ENCODE measurements around the gene CARF.
"Not testable (repeated sequence)": the region's sequence is repeated elsewhere in the genome, so short reads cannot be mapped to it uniquely, and the experiment has no call there.

CARF gene

GRCh38 chr2:202941771-202942170 is 29.7 kb downstream of the CARF start:
- no peak for DNase-seq

GRCh38 chr2:202944408-202944807 is 32.3 kb downstream of the CARF start:
- no peak for DNase-seq

GRCh38 chr2:202944816-202945215 is 32.7 kb downstream of the CARF start:
- DNase-seq, result no peak

GRCh38 chr2:202945497-202945896 is 33.4 kb downstream of the CARF start:
- DNase-seq, result no peak

- DNase-seq, result not testable (repeated sequence)
These were observed 37.3 kb downstream of the CARF start for GRCh38 chr2:202949333-202949732.

DNA sequence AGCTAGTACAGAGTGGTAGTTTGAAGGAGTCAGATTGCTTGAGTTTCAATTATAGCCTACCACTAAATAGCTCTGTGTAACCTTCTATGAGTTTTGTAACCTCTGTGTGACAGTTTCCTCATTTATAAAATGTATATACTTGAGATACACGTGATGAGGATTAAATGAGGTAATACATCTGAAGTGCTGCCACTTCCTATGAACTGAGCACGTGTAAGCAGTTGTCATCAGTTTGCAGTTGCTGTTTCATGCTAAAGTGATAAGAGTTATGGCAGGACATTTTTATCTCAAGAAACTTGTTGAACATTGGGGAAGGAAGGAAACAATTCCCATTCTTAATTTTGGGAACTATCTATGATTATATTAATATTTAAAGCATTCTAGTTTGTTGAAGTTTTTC is 38.5 kb downstream of the CARF start:
- no peak for DNase-seq

GRCh38 chr2:202960524-202960923 is 48.4 kb downstream of the CARF start:
- no peak for DNase-seq

GRCh38 chr2:202963712-202964111 is 51.6 kb downstream of the CARF start:
- DNase-seq, result no peak

GRCh38 chr2:202965810-202966460 is 53.9 kb downstream of the CARF start:
- DNase-seq, result no peak

DNA sequence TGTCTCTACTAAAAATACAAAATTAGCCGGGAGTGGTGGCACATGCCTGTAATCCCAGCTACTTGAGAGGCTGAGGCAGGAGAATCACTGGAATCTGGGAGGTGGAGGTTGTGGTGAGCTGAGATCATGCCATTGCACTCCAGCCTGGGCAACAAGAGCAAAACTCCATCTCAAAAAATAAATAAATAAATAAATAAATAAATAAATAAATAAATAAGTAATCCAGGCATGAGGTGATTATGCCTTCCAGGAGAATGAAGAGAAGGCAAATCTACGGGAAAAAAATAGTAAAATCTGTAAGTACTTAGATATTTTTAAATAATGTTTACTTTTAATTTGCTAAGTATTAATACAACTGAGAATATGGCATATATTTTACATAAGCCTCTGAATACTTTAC is 57.3 kb downstream of the CARF start:
- DNase-seq, result not testable (repeated sequence)

- no peak for DNase-seq
These were observed 64.7 kb downstream of the CARF start for GRCh38 chr2:202976809-202977208.

- no peak for DNase-seq
These were observed 70.9 kb downstream of the CARF start for GRCh38 chr2:202982779-202983491.

- no peak for DNase-seq
These were observed 77.7 kb downstream of the CARF start for GRCh38 chr2:202989749-202990148.

- DNase-seq, result no peak
These were observed 78.4 kb downstream of the CARF start for GRCh38 chr2:202990501-202990900.

- DNase-seq, result peak; percentile 15
These were observed 85.0 kb downstream of the CARF start for GRCh38 chr2:202997113-202997512.

DNA sequence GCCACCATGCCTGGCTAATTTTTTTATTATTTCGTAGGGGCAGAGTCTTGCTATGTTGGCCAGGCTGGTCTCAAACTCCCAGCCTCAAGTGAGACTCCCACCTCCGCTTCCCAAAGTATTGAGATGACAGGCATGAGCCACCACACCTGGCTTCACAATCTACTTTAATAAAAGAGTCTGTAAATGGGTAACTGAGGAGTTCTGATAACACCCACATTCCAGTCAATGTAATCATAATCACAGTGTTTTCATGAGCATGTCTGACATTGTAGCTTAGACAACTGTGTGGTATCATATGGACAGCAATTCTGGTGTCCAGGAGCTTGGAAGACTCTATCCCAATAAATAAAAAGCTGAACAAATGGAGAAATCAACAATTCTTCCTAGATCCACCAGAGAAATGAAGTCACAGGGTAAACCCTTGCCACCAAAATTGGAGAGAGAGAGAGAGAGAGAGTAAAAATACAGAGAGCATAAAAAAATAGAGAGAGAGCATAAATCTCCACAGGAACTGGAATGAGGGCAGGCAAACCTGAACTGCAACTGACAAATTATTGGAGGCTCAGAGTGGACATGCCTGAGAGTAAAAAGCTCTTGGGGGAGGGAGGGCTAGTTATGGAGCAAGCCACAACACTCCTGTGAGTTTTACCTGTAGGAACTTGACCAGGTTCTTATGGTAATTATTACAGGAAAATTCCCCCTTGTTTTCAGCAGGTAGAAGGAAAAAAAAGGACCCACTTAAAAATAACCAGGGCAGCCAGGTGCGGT is 90.2 kb downstream of the CARF start:
- no peak for DNase-seq

- no peak for DNase-seq
These were observed 91.6 kb downstream of the CARF start for GRCh38 chr2:203003716-203004115.

GRCh38 chr2:203014456-203015199 is 102.6 kb downstream of the CARF start, which contains the start of gene NBEAL1:
Gene NBEAL1, plus strand, starts transcription at chr2:203014875. Its CDS starts 1,510 bp downstream, at chr2:203016385.
- DNase-seq, result peak; percentile 99

DNA sequence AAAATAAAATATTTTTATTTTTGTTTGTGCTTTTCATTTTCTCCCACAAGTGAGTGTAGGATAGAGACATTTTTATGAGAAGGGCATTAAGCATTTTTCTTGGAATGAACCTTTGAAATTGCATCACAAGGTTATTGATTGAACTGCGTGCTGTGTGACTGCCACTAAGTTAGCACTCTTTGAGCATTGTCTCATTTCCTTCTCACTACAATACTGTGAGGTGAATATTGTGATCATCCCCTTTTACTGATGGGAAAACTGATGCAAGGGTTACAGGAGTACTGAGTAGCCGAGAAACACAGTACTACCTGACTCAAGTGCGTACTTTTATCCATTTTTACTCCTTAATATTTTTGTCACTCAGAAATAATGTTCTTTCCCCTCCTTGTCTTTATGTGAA is 104.6 kb downstream of the CARF start:
- DNase-seq, result no peak

GRCh38 chr2:203018181-203018580 is 106.1 kb downstream of the CARF start:
- no peak for DNase-seq

GRCh38 chr2:203019142-203019541 is 107.1 kb downstream of the CARF start:
- no peak for DNase-seq

DNA sequence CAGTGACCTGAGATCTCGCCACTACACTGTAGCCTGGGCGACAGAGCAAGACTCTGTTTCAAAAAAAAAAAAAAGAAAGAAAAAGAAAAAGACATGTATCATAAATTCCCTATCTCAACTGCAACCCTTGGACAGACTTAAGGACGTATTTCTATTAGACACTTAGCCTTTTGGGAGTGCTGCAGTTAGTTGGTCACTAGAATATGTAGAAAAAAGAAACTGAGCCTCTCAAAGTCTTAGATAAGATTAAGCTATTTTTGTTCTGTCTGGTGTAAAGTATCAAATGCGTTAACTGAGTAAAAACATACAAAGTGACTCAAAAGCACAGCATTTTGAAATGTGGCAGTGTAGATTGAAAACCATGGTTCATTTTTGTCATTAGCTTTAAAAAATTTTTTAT is 109.9 kb downstream of the CARF start:
- DNase-seq, result no peak

GRCh38 chr2:203022751-203023150 is 110.7 kb downstream of the CARF start:
- DNase-seq, result no peak
